Neural cell (in vitro differentiated cells): ENCODE data around the gene PPP2R2D. TPM values are rescaled to one million over a fixed set of nuclear protein-coding genes. Genes with fewer than 3 reads are reported as not detected.

Experiments
- H2AFZ ChIP-seq: fragments of 200-600, 300-800 bp; sonication (generic), shearing (Covaris generic); 2 replicates; pipeline ENCODE4 v1.6.0; 2014; ENCODE audit warnings: low read depth, mild to moderate bottlenecking, antibody characterized with exemption, low read length, moderate library complexity
- H3F3A ChIP-seq: fragments of 200-600 bp; shearing (Covaris generic); 2 replicates; pipeline ENCODE4 v1.6.1; 2016; ENCODE audit warnings: mild to moderate bottlenecking, moderate library complexity, mixed read lengths, antibody characterized with exemption, low read length; ENCODE audit not compliant: insufficient read depth, poor library complexity, severe bottlenecking
- H3K27ac ChIP-seq: fragments of 200-600, 300-800 bp; sonication (generic), shearing (Covaris generic); 2 replicates; pipeline ENCODE4 v1.5.1; 2014; ENCODE audit warnings: mild to moderate bottlenecking, low read length, moderate library complexity
- H3K27me3 ChIP-seq: fragments of 300-800, 200-600 bp; sonication (generic), shearing (Covaris generic); 2 replicates; pipeline ENCODE4 v1.6.0; 2014; ENCODE audit warnings: mild to moderate bottlenecking, low read depth, low read length, moderate library complexity; ENCODE audit not compliant: insufficient read depth
- H3K36me3 ChIP-seq: fragments of 300-800, 200-600 bp; sonication (generic), shearing (Covaris generic); 2 replicates; pipeline ENCODE4 v1.5.1; 2014; ENCODE audit warnings: mild to moderate bottlenecking, antibody characterized with exemption, low read length, moderate library complexity; ENCODE audit not compliant: insufficient read depth
- H3K4me2 ChIP-seq: fragments of 300-800, 200-600 bp; sonication (generic), shearing (Covaris generic); 2 replicates; pipeline ENCODE4 v1.6.0; 2014; ENCODE audit warnings: mild to moderate bottlenecking, low read length
- H3K4me3 ChIP-seq: fragments of 300-800, 200-600 bp; sonication (generic), shearing (Covaris generic); 2 replicates; pipeline ENCODE4 v1.5.1; 2014; ENCODE audit warnings: mild to moderate bottlenecking, low read length, moderate library complexity
- H3K79me2 ChIP-seq: fragments of 200-600 bp; shearing (Covaris generic); replicated peaks from 2 replicates; pipeline ENCODE4 v1.6.0; 2014; ENCODE audit warnings: mild to moderate bottlenecking, low read length, moderate library complexity; ENCODE audit not compliant: insufficient read depth
- H3K9ac ChIP-seq: fragments of 300-800, 200-600 bp; sonication (generic), shearing (Covaris generic); 2 replicates; pipeline ENCODE4 v1.6.1; 2016; ENCODE audit warnings: mild to moderate bottlenecking, low read length, mixed read lengths
- H3K9me2 ChIP-seq: fragments of 200-600 bp; shearing (Covaris generic); 2 replicates; pipeline ENCODE4 v1.6.1; 2016; ENCODE audit warnings: mild to moderate bottlenecking, low read length, mixed read lengths; ENCODE audit not compliant: insufficient read depth
- H3K9me3 ChIP-seq: fragments of 200-600, 300-800 bp; sonication (generic), shearing (Covaris generic); 2 replicates; pipeline ENCODE4 v1.6.1; 2016; ENCODE audit warnings: mild to moderate bottlenecking, mixed run types, low read length, moderate library complexity, mixed read lengths
- H4K20me1 ChIP-seq: fragments of 200-600 bp; shearing (Covaris generic); 2 replicates; pipeline ENCODE4 v1.6.1; 2016; ENCODE audit warnings: mild to moderate bottlenecking, mixed run types; ENCODE audit not compliant: insufficient read depth
- CTCF ChIP-seq: fragments of 450-650 bp; IDR thresholded peaks from 2 replicates; pipeline ENCODE4 v1.5.1; 2014; ENCODE audit warnings: antibody characterized with exemption, mild to moderate bottlenecking, moderate library complexity; ENCODE audit not compliant: poor library complexity, severe bottlenecking
- EP300 ChIP-seq: fragments of 450-650 bp; conservative IDR thresholded peaks from 2 replicates; pipeline ENCODE4 v1.6.1; 2014; ENCODE audit warnings: antibody characterized with exemption, mild to moderate bottlenecking, moderate library complexity; ENCODE audit not compliant: poor library complexity, severe bottlenecking
- EZH2 ChIP-seq: fragments of 200-600, 300-800 bp; shearing (Covaris generic), sonication (generic); IDR thresholded peaks from 2 replicates; pipeline ENCODE4 v1.6.1; 2014; ENCODE audit warnings: antibody characterized with exemption, low read length, borderline replicate concordance, mild to moderate bottlenecking; ENCODE audit not compliant: insufficient read depth, poor library complexity, severe bottlenecking
- MXI1 ChIP-seq: fragments of 450-650 bp; conservative IDR thresholded peaks from 2 replicates; pipeline ENCODE4 v1.6.1; 2014; ENCODE audit warnings: antibody characterized with exemption, mild to moderate bottlenecking; ENCODE audit not compliant: poor library complexity, severe bottlenecking
- POLR2AphosphoS5 ChIP-seq: IDR thresholded peaks from 2 replicates; pipeline ENCODE4 v1.6.1; 2012
- RAD21 ChIP-seq: fragments of 450-650 bp; conservative IDR thresholded peaks from 2 replicates; pipeline ENCODE4 v1.6.1; 2014; ENCODE audit warnings: antibody characterized with exemption, mild to moderate bottlenecking, moderate library complexity
- REST ChIP-seq: IDR thresholded peaks from 2 replicates; pipeline ENCODE4 v1.6.1; 2012; ENCODE audit warnings: borderline replicate concordance
- SMC3 ChIP-seq: fragments of 450-650 bp; conservative IDR thresholded peaks from 2 replicates; pipeline ENCODE4 v1.6.1; 2014; ENCODE audit warnings: antibody characterized with exemption, mild to moderate bottlenecking, moderate library complexity; ENCODE audit not compliant: poor library complexity
- TAF1 ChIP-seq: IDR thresholded peaks from 2 replicates; pipeline ENCODE4 v1.6.1; 2012; ENCODE audit warnings: low read depth
- polyA plus RNA-seq: library from polyadenylated mRNA; depleted of rRNA; stranded (reverse); fragments of >200 nt; gene quantifications from 2 replicates; pipeline ENCODE4 v1.2.3, GENCODE V29; 2014

Gene PPP2R2D
- polyA plus RNA-seq, 1 donor from 2014 or later, result 71.7 TPM

GRCh38 chr10:131998845-131999681 is 98.3 kb downstream of the PPP2R2D start:
- no peak overlapping the region for H3K4me3 ChIP-seq
- no peaks in the 10 kb centered on the region for H3F3A ChIP-seq
- no peaks in the 10 kb centered on the region for H3K79me2 ChIP-seq
- H3K9ac ChIP-seq, result no peak overlapping the region
- H3K36me3 ChIP-seq, result no peaks in the 10 kb centered on the region
- H3K9me2 ChIP-seq, result no peaks in the 10 kb centered on the region
- H2AFZ ChIP-seq, result no peak overlapping the region
- no peaks in the 10 kb centered on the region for H4K20me1 ChIP-seq
- no peak overlapping the region for H3K4me2 ChIP-seq
- no peaks in the 10 kb centered on the region for H3K27me3 ChIP-seq
- H3K27ac ChIP-seq, result no peak overlapping the region
- TF ChIP-seq EZH2, result no peak
- TF ChIP-seq RAD21, result no peak
- no peak for TF ChIP-seq SMC3
- no peak for TF ChIP-seq POLR2AphosphoS5
- TF ChIP-seq EP300, result no peak
- no peak for TF ChIP-seq CTCF
- TF ChIP-seq MXI1, result no peak
- TF ChIP-seq REST, result no peak
- TF ChIP-seq TAF1, result no peak
- no peaks in the 10 kb centered on the region for H3K9me3 ChIP-seq

GRCh38 chr10:132001238-132001972 is 100.6 kb downstream of the PPP2R2D start:
- Histone ChIP-seq H3K9ac (no peak overlapping the region), H3F3A (no peaks in the 10 kb centered on the region), H3K4me3 (no peak overlapping the region), H3K4me2 (no peak overlapping the region), H3K27ac (no peak overlapping the region), H2AFZ (no peak overlapping the region), H3K79me2 (no peaks in the 10 kb centered on the region), H4K20me1 (no peaks in the 10 kb centered on the region), H3K9me3 (no peaks in the 10 kb centered on the region), H3K27me3 (no peaks in the 10 kb centered on the region), H3K9me2 (no peaks in the 10 kb centered on the region), H3K36me3 (no peaks in the 10 kb centered on the region)
- TF ChIP-seq RAD21 (no peak), EZH2 (no peak), TAF1 (no peak), SMC3 (no peak), EP300 (no peak), CTCF (no peak), REST (no peak), POLR2AphosphoS5 (no peak), MXI1 (no peak)
